ENCODE measurements around the gene KCNJ5.
A peak's percentile ranks its signal among the peaks of the same experiment; 100 is the strongest.

Gene KCNJ5

GRCh38 chr11:128896356-128896755 lies 5.2 kb downstream of the KCNJ5 start:
- H3K4me3 ChIP-seq (ENCODE audit: low read depth, low read length): no peak overlapping the region
- no peak overlapping the region for H2AFZ ChIP-seq (ENCODE audit: low read length, unreplicated experiment)
- no peaks in the 10 kb centered on the region for H3K36me3 ChIP-seq (ENCODE audit: insufficient read depth, low read length)
- H3K27ac ChIP-seq (ENCODE audit: low read depth, low read length): no peak overlapping the region
- H3K27me3 ChIP-seq (ENCODE audit: insufficient read depth, low read length): peaks cover 5% of the 10 kb centered on the region
- H3K79me2 ChIP-seq (ENCODE audit: control insufficient read depth, insufficient read depth, low read length, unreplicated experiment): no peaks in the 10 kb centered on the region
- no peaks in the 10 kb centered on the region for H3K4me1 ChIP-seq (ENCODE audit: control insufficient read depth, insufficient read depth, low read length, unreplicated experiment)

- Histone ChIP-seq H2AFZ (ENCODE audit: low read length, unreplicated experiment) (no peak overlapping the region), H3K27ac (ENCODE audit: low read depth, low read length) (no peak overlapping the region), H3K27me3 (ENCODE audit: insufficient read depth, low read length) (no peaks in the 10 kb centered on the region; the same call in 1 of the 2 replicates), H3K79me2 (ENCODE audit: control insufficient read depth, insufficient read depth, low read length, unreplicated experiment) (no peaks in the 10 kb centered on the region), H3K4me1 (ENCODE audit: control insufficient read depth, insufficient read depth, low read length, unreplicated experiment) (peaks cover under 1% of the 10 kb centered on the region), H3K4me3 (ENCODE audit: low read depth, low read length) (no peak overlapping the region), H3K36me3 (ENCODE audit: insufficient read depth, low read length) (no peaks in the 10 kb centered on the region)
These were observed 6.7 kb downstream of the KCNJ5 start for GRCh38 chr11:128897826-128898225.

GRCh38 chr11:128898580-128899344 lies 7.6 kb downstream of the KCNJ5 start:
- no peaks in the 10 kb centered on the region for H3K27me3 ChIP-seq (ENCODE audit: insufficient read depth, low read length)
- H3K4me3 ChIP-seq (ENCODE audit: low read depth, low read length): no peak overlapping the region
- no peaks in the 10 kb centered on the region for H3K36me3 ChIP-seq (ENCODE audit: insufficient read depth, low read length)
- peaks cover 10% of the 10 kb centered on the region for H3K4me1 ChIP-seq (ENCODE audit: control insufficient read depth, insufficient read depth, low read length, unreplicated experiment)
- no peak overlapping the region for H3K27ac ChIP-seq (ENCODE audit: low read depth, low read length)
- H3K79me2 ChIP-seq (ENCODE audit: control insufficient read depth, insufficient read depth, low read length, unreplicated experiment): no peaks in the 10 kb centered on the region
- H2AFZ ChIP-seq (ENCODE audit: low read length, unreplicated experiment): no peak overlapping the region

- Histone ChIP-seq H3K36me3 (ENCODE audit: insufficient read depth, low read length) (no peaks in the 10 kb centered on the region), H2AFZ (ENCODE audit: low read length, unreplicated experiment) (no peak overlapping the region), H3K4me1 (ENCODE audit: control insufficient read depth, insufficient read depth, low read length, unreplicated experiment) (peaks cover 10% of the 10 kb centered on the region), H3K4me3 (ENCODE audit: low read depth, low read length) (no peak overlapping the region), H3K79me2 (ENCODE audit: control insufficient read depth, insufficient read depth, low read length, unreplicated experiment) (no peaks in the 10 kb centered on the region), H3K27me3 (ENCODE audit: insufficient read depth, low read length) (no peaks in the 10 kb centered on the region), H3K27ac (ENCODE audit: low read depth, low read length) (no peak overlapping the region)
These were observed 9.3 kb downstream of the KCNJ5 start for GRCh38 chr11:128900468-128900867.

- no peaks in the 10 kb centered on the region for H3K79me2 ChIP-seq (ENCODE audit: control insufficient read depth, insufficient read depth, low read length, unreplicated experiment)
- H3K4me3 ChIP-seq (ENCODE audit: low read depth, low read length): no peak overlapping the region
- no peak overlapping the region for H3K27ac ChIP-seq (ENCODE audit: low read depth, low read length)
- H3K4me1 ChIP-seq (ENCODE audit: control insufficient read depth, insufficient read depth, low read length, unreplicated experiment): peaks cover 10% of the 10 kb centered on the region
- no peaks in the 10 kb centered on the region for H3K36me3 ChIP-seq (ENCODE audit: insufficient read depth, low read length)
- H3K27me3 ChIP-seq (ENCODE audit: insufficient read depth, low read length): no peaks in the 10 kb centered on the region
- no peak overlapping the region for H2AFZ ChIP-seq (ENCODE audit: low read length, unreplicated experiment)
These were observed 10.7 kb downstream of the KCNJ5 start for GRCh38 chr11:128901653-128902514.

GRCh38 chr11:128902515-128903066 lies 11.4 kb downstream of the KCNJ5 start:
- no peaks in the 10 kb centered on the region for H3K79me2 ChIP-seq (ENCODE audit: control insufficient read depth, insufficient read depth, low read length, unreplicated experiment)
- H3K4me3 ChIP-seq (ENCODE audit: low read depth, low read length): no peak overlapping the region
- H3K27ac ChIP-seq (ENCODE audit: low read depth, low read length): no peak overlapping the region
- H2AFZ ChIP-seq (ENCODE audit: low read length, unreplicated experiment): no peak overlapping the region
- peaks cover 12% of the 10 kb centered on the region for H3K4me1 ChIP-seq (ENCODE audit: control insufficient read depth, insufficient read depth, low read length, unreplicated experiment)
- no peaks in the 10 kb centered on the region for H3K27me3 ChIP-seq (ENCODE audit: insufficient read depth, low read length)
- no peaks in the 10 kb centered on the region for H3K36me3 ChIP-seq (ENCODE audit: insufficient read depth, low read length)

GRCh38 chr11:128903248-128904061 lies 12.3 kb downstream of the KCNJ5 start:
- Histone ChIP-seq H3K79me2 (ENCODE audit: control insufficient read depth, insufficient read depth, low read length, unreplicated experiment) (no peaks in the 10 kb centered on the region), H3K4me1 (ENCODE audit: control insufficient read depth, insufficient read depth, low read length, unreplicated experiment) (peaks cover 21% of the 10 kb centered on the region), H3K4me3 (ENCODE audit: low read depth, low read length) (no peak overlapping the region), H3K27me3 (ENCODE audit: insufficient read depth, low read length) (no peaks in the 10 kb centered on the region), H2AFZ (ENCODE audit: low read length, unreplicated experiment) (no peak overlapping the region), H3K27ac (ENCODE audit: low read depth, low read length) (no peak overlapping the region), H3K36me3 (ENCODE audit: insufficient read depth, low read length) (no peaks in the 10 kb centered on the region)

- no peak overlapping the region for H3K4me3 ChIP-seq (ENCODE audit: low read depth, low read length)
- no peak overlapping the region for H3K27ac ChIP-seq (ENCODE audit: low read depth, low read length)
These were observed 13.1 kb downstream of the KCNJ5 start for GRCh38 chr11:128904303-128904655.

GRCh38 chr11:128904656-128905344 lies 13.6 kb downstream of the KCNJ5 start:
- Histone ChIP-seq H3K36me3 (ENCODE audit: insufficient read depth, low read length) (no peaks in the 10 kb centered on the region), H3K27ac (ENCODE audit: low read depth, low read length) (no peak overlapping the region), H3K79me2 (ENCODE audit: control insufficient read depth, insufficient read depth, low read length, unreplicated experiment) (no peaks in the 10 kb centered on the region), H3K4me1 (ENCODE audit: control insufficient read depth, insufficient read depth, low read length, unreplicated experiment) (peaks cover 29% of the 10 kb centered on the region), H3K27me3 (ENCODE audit: insufficient read depth, low read length) (no peaks in the 10 kb centered on the region), H2AFZ (ENCODE audit: low read length, unreplicated experiment) (peak overlapping the region; percentile 20), H3K4me3 (ENCODE audit: low read depth, low read length) (peak overlapping the region; percentile 84)

More at GRCh38 chr11:128904303-128904655, 13.1 kb downstream of the KCNJ5 start:
- Histone ChIP-seq H3K79me2 (ENCODE audit: control insufficient read depth, insufficient read depth, low read length, unreplicated experiment) (no peaks in the 10 kb centered on the region), H3K27me3 (ENCODE audit: insufficient read depth, low read length) (no peaks in the 10 kb centered on the region), H3K4me1 (ENCODE audit: control insufficient read depth, insufficient read depth, low read length, unreplicated experiment) (peaks cover 28% of the 10 kb centered on the region), H3K36me3 (ENCODE audit: insufficient read depth, low read length) (no peaks in the 10 kb centered on the region), H2AFZ (ENCODE audit: low read length, unreplicated experiment) (no peak overlapping the region)
